Measurements from ENCODE around the gene AK4. TPM values are rescaled to one million over a fixed set of nuclear protein-coding genes. Genes with fewer than 3 reads are reported as not detected.

Gene AK4
- total and polyA plus RNA-seq, 2 of the 8 experiments (the other 6 are each of a cell fraction or from before 2014, with no cell fraction given), result 64.5 to 175 TPM

GRCh38 chr1:65206836-65207235, 58.8 kb downstream of the AK4 start (continued):
- TF ChIP-seq TAF7 (optimal IDR thresholded peaks at IDR 0.05; ENCODE audit: borderline replicate concordance, low read depth, low read length) (no peak), PHF8 (conservative IDR thresholded peaks at IDR 0.05; ENCODE audit: low read depth, low read length) (no peak)
- TF ChIP-seq, protein P1, sequence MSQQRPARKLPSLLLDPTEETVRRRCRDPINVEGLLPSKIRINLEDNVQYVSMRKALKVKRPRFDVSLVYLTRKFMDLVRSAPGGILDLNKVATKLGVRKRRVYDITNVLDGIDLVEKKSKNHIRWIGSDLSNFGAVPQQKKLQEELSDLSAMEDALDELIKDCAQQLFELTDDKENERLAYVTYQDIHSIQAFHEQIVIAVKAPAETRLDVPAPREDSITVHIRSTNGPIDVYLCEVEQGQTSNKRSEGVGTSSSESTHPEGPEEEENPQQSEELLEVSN (IDR thresholded peaks at IDR 0.05), result no peak

Data from H1 (cell line).